IPS-18c (cell line): ENCODE measurements around the gene KANSL2.
"Not testable (repeated sequence)": the region's sequence is repeated elsewhere in the genome, so short reads cannot be mapped to it uniquely, and the experiment has no call there.

Experiments used
- H3K4me3 ChIP-seq: 2 replicates; pipeline ENCODE4 v1.7.0; 2013; ENCODE audit warnings: low read depth, mild to moderate bottlenecking, low read length, moderate library complexity; ENCODE audit not compliant: insufficient read depth
- H3K9me3 ChIP-seq: one replicate; pipeline ENCODE4 v1.6.1; 2013; ENCODE audit warnings: mild to moderate bottlenecking, low read length, moderate library complexity; ENCODE audit not compliant: control insufficient read depth, insufficient read depth

KANSL2 gene

GRCh38 chr12:48681710-48682532 lies at the start of gene KANSL2:
TSS of gene KANSL2 (minus strand) at chr12:48682238. CDS start at chr12:48681632, 606 bp downstream.
- no peaks in the 10 kb centered on the region for H3K9me3 ChIP-seq
- H3K4me3 ChIP-seq: peak within 1 kb of the TSS; percentile 100

GRCh38 chr12:48728807-48729206 lies 46.8 kb upstream of the KANSL2 start:
- Histone ChIP-seq H3K9me3 (no peaks in the 10 kb centered on the region), H3K4me3 (no peak overlapping the region)

GRCh38 chr12:48720737-48721136 lies 38.7 kb upstream of the KANSL2 start:
- not testable (repeated sequence) for H3K4me3 ChIP-seq, H3K9me3 ChIP-seq

- H3K9me3 ChIP-seq, H3K4me3 ChIP-seq: not testable (repeated sequence)
Observed at GRCh38 chr12:48720171-48720570, 38.1 kb upstream of the KANSL2 start.

- H3K9me3 ChIP-seq, H3K4me3 ChIP-seq: not testable (repeated sequence)
Observed at GRCh38 chr12:48719002-48719401, 37.0 kb upstream of the KANSL2 start.

GRCh38 chr12:48717252-48717695 lies 35.2 kb upstream of the KANSL2 start:
- peak overlapping the region; percentile 78 for H3K4me3 ChIP-seq
- H3K9me3 ChIP-seq: peaks cover 3% of the 10 kb centered on the region

- H3K4me3 ChIP-seq: peak within 1 kb of the TSS; percentile 78
- H3K9me3 ChIP-seq: peaks cover 3% of the 10 kb centered on the region
Observed at GRCh38 chr12:48716493-48717251, 34.6 kb upstream of the KANSL2 start, which contains the start of gene CCNT1. TSS of gene CCNT1 (minus strand) at chr12:48716707. CDS start at chr12:48716675, 32 bp downstream.

- peaks cover 3% of the 10 kb centered on the region for H3K9me3 ChIP-seq
- peak overlapping the region; percentile 78 for H3K4me3 ChIP-seq
Observed at GRCh38 chr12:48716168-48716492, 34.1 kb upstream of the KANSL2 start.

GRCh38 chr12:48712209-48712608 lies 30.2 kb upstream of the KANSL2 start:
- H3K9me3 ChIP-seq: no peaks in the 10 kb centered on the region
- H3K4me3 ChIP-seq: no peak overlapping the region

GRCh38 chr12:48698822-48699221 lies 16.8 kb upstream of the KANSL2 start:
- not testable (repeated sequence) for H3K9me3 ChIP-seq, H3K4me3 ChIP-seq

GRCh38 chr12:48696626-48697025 lies 14.6 kb upstream of the KANSL2 start:
- H3K9me3 ChIP-seq: no peaks in the 10 kb centered on the region
- H3K4me3 ChIP-seq: no peak overlapping the region

- no peaks in the 10 kb centered on the region for H3K9me3 ChIP-seq
Observed at GRCh38 chr12:48695859-48696258, 13.8 kb upstream of the KANSL2 start.

GRCh38 chr12:48694038-48694437 lies 12.0 kb upstream of the KANSL2 start:
- Histone ChIP-seq H3K4me3 (no peak overlapping the region), H3K9me3 (no peaks in the 10 kb centered on the region)

More at GRCh38 chr12:48695859-48696258, 13.8 kb upstream of the KANSL2 start:
- no peak overlapping the region for H3K4me3 ChIP-seq

- H3K9me3 ChIP-seq: no peaks in the 10 kb centered on the region
- no peak overlapping the region for H3K4me3 ChIP-seq
Observed at GRCh38 chr12:48693572-48693971, 11.5 kb upstream of the KANSL2 start.

GRCh38 chr12:48691826-48692487 lies 9.9 kb upstream of the KANSL2 start:
- H3K9me3 ChIP-seq: no peaks in the 10 kb centered on the region
- no peak overlapping the region for H3K4me3 ChIP-seq

- H3K4me3 ChIP-seq: no peak overlapping the region
- H3K9me3 ChIP-seq: no peaks in the 10 kb centered on the region
Observed at GRCh38 chr12:48690990-48691389, 9.0 kb upstream of the KANSL2 start.

- H3K9me3 ChIP-seq: no peaks in the 10 kb centered on the region
Observed at GRCh38 chr12:48690436-48690835, 8.4 kb upstream of the KANSL2 start.

GRCh38 chr12:48688836-48689235 lies 6.8 kb upstream of the KANSL2 start:
- Histone ChIP-seq H3K4me3 (no peak overlapping the region), H3K9me3 (no peaks in the 10 kb centered on the region)

More at GRCh38 chr12:48690436-48690835, 8.4 kb upstream of the KANSL2 start:
- H3K4me3 ChIP-seq: no peak overlapping the region
